ENCODE data around the gene AP2M1. TPM values are rescaled to one million over a fixed set of nuclear protein-coding genes. Genes with fewer than 3 reads are reported as not detected.
A peak's percentile ranks its signal among the peaks of the same experiment; 100 is the strongest.

AP2M1 gene
- total and polyA plus RNA-seq, 8 donors: 96.2 to 220 (median 144) TPM

GRCh38 chr3:184132945-184133344 is 41.7 kb upstream of the AP2M1 start:
- H3K36me3 ChIP-seq: peaks cover 0 to 10% (median 6%) of the 10 kb centered on the region in 4 donors
- H3K4me3 ChIP-seq: no peak overlapping the region
- H3K4me1 ChIP-seq: peaks cover 21 to 31% (median 28%) of the 10 kb centered on the region in 4 donors
- H3K9me3 ChIP-seq: no peaks in the 10 kb centered on the region
- 89 to 96% (median 94%) methylated on average over 4 of the region's 4 CpGs for WGBS, 5 donors
- intact Hi-C loops (cut with DNase I; ENCODE audit: low total_unique reads): loop anchor here (10.0 kb wide), 1 partner anchor 238 kb away; no protein-coding TSS in a partner anchor
- no peak for TF ChIP-seq POLR2A (IDR thresholded peaks at IDR 0.05)
- no peak for TF ChIP-seq POLR2AphosphoS5 (IDR thresholded peaks at IDR 0.05)
- TF ChIP-seq CTCF (IDR thresholded peaks at IDR 0.05): no peak
- H3K27me3 ChIP-seq: no peaks in the 10 kb centered on the region
- DNase-seq: no peak
- no peak overlapping the region for H3K27ac ChIP-seq

DNA sequence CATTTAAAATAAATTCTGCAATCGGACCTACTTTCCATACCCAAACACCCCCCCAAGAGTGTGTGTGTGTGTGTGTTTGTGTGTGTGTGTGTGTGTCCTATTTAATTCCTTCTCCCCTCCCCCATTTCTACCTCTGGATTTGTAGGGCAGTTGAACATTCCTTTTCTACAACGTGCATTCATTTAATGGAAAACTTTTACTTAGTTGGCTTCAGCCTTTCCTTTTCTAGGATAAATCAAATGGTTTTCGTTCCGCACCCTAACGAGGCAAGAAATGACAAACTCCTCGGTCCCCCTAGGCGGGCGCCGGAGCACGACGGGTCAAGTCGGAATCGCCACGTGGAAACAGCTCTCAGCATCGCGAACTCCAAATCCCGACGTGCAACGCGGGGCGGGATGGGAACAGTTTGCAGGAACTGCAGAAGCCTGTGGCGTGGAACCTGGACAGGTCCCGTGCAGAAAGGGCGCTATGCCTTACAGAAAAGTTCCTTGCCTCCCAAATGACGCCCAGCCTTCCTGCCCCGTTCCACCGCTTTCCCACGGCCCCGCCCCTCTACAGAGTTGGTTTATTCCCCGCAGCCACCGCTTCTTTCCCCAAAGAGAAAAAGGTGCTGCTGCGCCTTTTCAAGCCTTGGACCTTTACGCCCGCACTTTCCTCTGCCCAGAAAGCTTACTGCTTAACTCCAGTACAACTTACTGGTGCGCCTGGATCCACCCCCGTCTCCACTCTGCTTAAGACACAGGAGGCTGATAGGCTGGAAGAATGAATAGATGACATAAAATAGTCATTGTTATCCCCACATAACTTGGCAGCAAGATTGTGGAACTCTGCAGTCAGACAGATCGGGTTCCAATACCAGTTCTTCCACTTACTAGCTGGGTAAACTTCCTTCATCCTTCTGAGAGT is 40.6 kb upstream of the AP2M1 start:
- intact Hi-C loops (cut with DNase I; ENCODE audit: low total_unique reads): loop anchor here (10.0 kb wide), 1 partner anchor 239 kb away; no protein-coding TSS in a partner anchor
- H3K4me3 ChIP-seq: peak overlapping the region; percentile 84 to 98 (median 94)
- H3K4me1 ChIP-seq: peaks cover 21 to 35% (median 28%) of the 10 kb centered on the region in 4 donors
- no peaks in the 10 kb centered on the region for H3K9me3 ChIP-seq
- H3K27me3 ChIP-seq: no peaks in the 10 kb centered on the region
- peak overlapping the region; percentile 91 to 94 (median 93) for H3K27ac ChIP-seq
- peaks cover 0 to 21% (median 18%) of the 10 kb centered on the region in 4 donors for H3K36me3 ChIP-seq
- TF ChIP-seq POLR2A (IDR thresholded peaks at IDR 0.05) (no peak), EP300 (IDR thresholded peaks at IDR 0.05) (no peak), CTCF (IDR thresholded peaks at IDR 0.05) (peak in 1 of 7 experiments; percentile 8), POLR2AphosphoS5 (IDR thresholded peaks at IDR 0.05) (peak; percentile 65 to 75 (median 65))
- 1 to 2% (median 1%) methylated on average over 33 to 37 of the region's 37 CpGs for WGBS, 5 donors
- DNase-seq: peak; percentile 84 to 94

DNA sequence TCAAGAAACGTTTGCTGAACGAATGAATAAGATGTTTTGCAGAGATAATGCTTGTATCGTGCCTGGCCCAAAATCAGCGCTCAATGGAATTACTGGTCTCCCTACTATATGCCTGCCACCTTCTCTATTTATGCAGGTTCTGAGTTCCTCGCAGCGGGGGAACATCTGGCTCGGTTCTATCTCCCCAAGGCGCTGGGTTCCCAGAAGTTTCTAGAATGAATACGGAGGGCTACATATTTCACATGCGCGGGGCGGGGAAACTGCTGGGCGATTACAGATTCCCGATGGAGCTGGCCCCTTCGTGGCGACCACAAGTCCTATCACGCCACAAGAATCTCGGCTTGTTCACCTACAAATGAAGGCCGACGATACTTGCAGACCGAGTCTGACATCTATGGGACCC is 39.9 kb upstream of the AP2M1 start:
- intact Hi-C loops (cut with DNase I; ENCODE audit: low total_unique reads): loop anchor here (10.0 kb wide), 1 partner anchor 240 kb away; no protein-coding TSS in a partner anchor
- H3K36me3 ChIP-seq: peaks cover 5 to 28% (median 24%) of the 10 kb centered on the region in 4 donors
- 0 to 5% (median 0%) methylated on average over 9 to 21 of the region's 21 CpGs for WGBS, 5 donors
- peak overlapping the region; percentile 91 to 94 (median 93) for H3K27ac ChIP-seq
- H3K9me3 ChIP-seq: no peaks in the 10 kb centered on the region
- H3K27me3 ChIP-seq: no peaks in the 10 kb centered on the region
- H3K4me3 ChIP-seq: peak overlapping the region; percentile 84 to 98 (median 94)
- H3K4me1 ChIP-seq: peaks cover 21 to 35% (median 28%) of the 10 kb centered on the region in 4 donors
- TF ChIP-seq CTCF (IDR thresholded peaks at IDR 0.05) (no peak), EP300 (IDR thresholded peaks at IDR 0.05) (no peak), POLR2A (IDR thresholded peaks at IDR 0.05) (no peak), POLR2AphosphoS5 (IDR thresholded peaks at IDR 0.05) (no peak)
- peak in 1 of 2 donors; percentile 35 for DNase-seq

GRCh38 chr3:184135149-184135910 is 39.3 kb upstream of the AP2M1 start, which contains the start of gene EIF2B5:
TSS of gene EIF2B5 (plus strand) at chr3:184135358. CDS start at chr3:184135386, 28 bp downstream.
- Histone ChIP-seq H3K9me3 (no peaks in the 10 kb centered on the region), H3K27ac (peak within 1 kb of the TSS; percentile 91 to 94 (median 93)), H3K36me3 (peaks cover 11 to 33% (median 30%) of the 10 kb centered on the region in 4 donors), H3K4me3 (peak within 1 kb of the TSS; percentile 84 to 98 (median 94)), H3K27me3 (no peaks in the 10 kb centered on the region), H3K4me1 (peaks cover 21 to 35% (median 28%) of the 10 kb centered on the region in 4 donors)
- intact Hi-C loops (cut with DNase I; ENCODE audit: low total_unique reads): loop anchor here (10.0 kb wide), 1 partner anchor 241 kb away; no protein-coding TSS in a partner anchor
- WGBS, 5 donors: 0 to 1% (median 1%) methylated on average over 40 to 56 of the region's 56 CpGs
- TF ChIP-seq POLR2A (IDR thresholded peaks at IDR 0.05) (no peak), CTCF (IDR thresholded peaks at IDR 0.05) (peak in 3 of 7 experiments; percentile 15 to 43 (median 36)), POLR2AphosphoS5 (IDR thresholded peaks at IDR 0.05) (peak; percentile 92 to 98 (median 94))
- DNase-seq: peak; percentile 91 to 97

Measured in stomach (tissue), 9 donors.